DOHH2 (cell line): Measurements from ENCODE around the gene GDAP2.

ENCODE experiments used
- EZH2phosphoT487 ChIP-seq: fragments of 200-600 bp; sonication (generic); IDR thresholded peaks from 2 replicates; pipeline ENCODE4 v1.6.1; 2017; ENCODE audit warnings: borderline replicate concordance, mild to moderate bottlenecking, antibody characterized with exemption, low read length, moderate library complexity, mixed read lengths
- TF ChIP-seq, protein P1 (sequence below): fragments of 200-600 bp; sonication (generic); IDR thresholded peaks from one replicate; pipeline ENCODE4 v1.5.1; 2014; ENCODE audit warnings: antibody characterized with exemption, mild to moderate bottlenecking, low read depth, low read length; ENCODE audit not compliant: poor library complexity, severe bottlenecking

GRCh38 chr1:117933769-117934168 lies 4.3 kb upstream of the GDAP2 start:
- TF ChIP-seq, protein P1, sequence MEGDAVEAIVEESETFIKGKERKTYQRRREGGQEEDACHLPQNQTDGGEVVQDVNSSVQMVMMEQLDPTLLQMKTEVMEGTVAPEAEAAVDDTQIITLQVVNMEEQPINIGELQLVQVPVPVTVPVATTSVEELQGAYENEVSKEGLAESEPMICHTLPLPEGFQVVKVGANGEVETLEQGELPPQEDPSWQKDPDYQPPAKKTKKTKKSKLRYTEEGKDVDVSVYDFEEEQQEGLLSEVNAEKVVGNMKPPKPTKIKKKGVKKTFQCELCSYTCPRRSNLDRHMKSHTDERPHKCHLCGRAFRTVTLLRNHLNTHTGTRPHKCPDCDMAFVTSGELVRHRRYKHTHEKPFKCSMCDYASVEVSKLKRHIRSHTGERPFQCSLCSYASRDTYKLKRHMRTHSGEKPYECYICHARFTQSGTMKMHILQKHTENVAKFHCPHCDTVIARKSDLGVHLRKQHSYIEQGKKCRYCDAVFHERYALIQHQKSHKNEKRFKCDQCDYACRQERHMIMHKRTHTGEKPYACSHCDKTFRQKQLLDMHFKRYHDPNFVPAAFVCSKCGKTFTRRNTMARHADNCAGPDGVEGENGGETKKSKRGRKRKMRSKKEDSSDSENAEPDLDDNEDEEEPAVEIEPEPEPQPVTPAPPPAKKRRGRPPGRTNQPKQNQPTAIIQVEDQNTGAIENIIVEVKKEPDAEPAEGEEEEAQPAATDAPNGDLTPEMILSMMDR, result no peak
- no peak for TF ChIP-seq EZH2phosphoT487
